Fibroblast of pulmonary artery (primary cell): ENCODE results near the gene GEMIN8.

Experiments
- DNase-seq: peaks from one replicate; pipeline ENCODE4 v3.0.0-alpha.2; 2010; ENCODE audit warnings: low read depth
- H3K4me3 ChIP-seq: replicated peaks from 2 replicates; pipeline ENCODE4 v1.5.1; 2011; ENCODE audit warnings: low read depth, mild to moderate bottlenecking, control low read depth, low read length, moderate library complexity
- CTCF ChIP-seq: IDR thresholded peaks from 2 replicates; pipeline ENCODE4 v1.5.1; 2011; ENCODE audit warnings: mild to moderate bottlenecking, control low read depth, low read length, inconsistent platforms; ENCODE audit errors: missing control alignments

GEMIN8 gene

GRCh38 chrX:14006540-14006939 is 23.2 kb downstream of the GEMIN8 start:
- no peak overlapping the region for H3K4me3 ChIP-seq
- DNase-seq = no peak
- TF ChIP-seq CTCF = no peak

- DNase-seq = no peak
- TF ChIP-seq CTCF = no peak
- H3K4me3 ChIP-seq = no peak overlapping the region
Measured at GRCh38 chrX:14003876-14004425, 25.7 kb downstream of the GEMIN8 start.

DNA sequence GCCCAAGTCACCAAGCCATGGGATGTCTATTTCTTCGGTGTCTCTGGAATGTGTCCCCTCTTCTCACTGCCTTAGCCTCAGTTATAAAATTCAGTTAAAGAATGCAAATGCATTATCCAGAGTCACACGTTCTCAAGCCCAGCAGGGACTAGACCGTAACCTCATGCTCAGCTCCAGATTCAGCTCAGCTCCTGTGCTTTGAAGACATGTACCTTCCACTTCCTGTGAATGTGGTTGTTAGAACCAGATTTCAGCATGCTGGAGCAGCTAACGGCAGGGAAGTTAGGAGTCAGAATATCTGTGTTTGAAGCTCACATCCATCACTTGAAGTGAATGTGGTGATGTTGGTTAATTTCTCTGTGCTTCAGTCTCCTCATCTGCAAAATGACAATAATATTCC is 26.7 kb downstream of the GEMIN8 start:
- H3K4me3 ChIP-seq = no peak overlapping the region
- TF ChIP-seq CTCF = no peak
- no peak for DNase-seq

DNA sequence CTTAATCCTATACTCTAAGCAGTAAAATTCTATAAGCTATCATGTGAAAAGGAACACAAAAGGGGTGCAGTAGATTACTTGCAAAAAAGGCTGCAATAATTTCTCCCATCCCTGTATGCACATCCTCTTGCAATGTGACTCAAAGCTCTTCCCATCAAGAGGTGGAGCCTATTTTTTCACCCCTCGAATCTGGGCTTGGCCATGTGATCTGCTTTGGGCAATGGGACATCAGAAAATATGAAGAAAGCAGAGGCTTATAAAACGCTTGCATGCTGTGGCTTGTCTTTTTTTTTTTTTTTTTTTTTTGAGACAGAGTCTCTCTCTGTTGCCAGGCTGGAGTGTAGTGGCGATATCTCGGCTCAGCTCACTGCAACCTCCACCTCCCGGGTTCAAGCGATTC is 33.0 kb downstream of the GEMIN8 start:
- no peak for TF ChIP-seq CTCF
- DNase-seq = no peak
- H3K4me3 ChIP-seq = no peak overlapping the region

GRCh38 chrX:13994536-13995080 is 35.1 kb downstream of the GEMIN8 start:
- DNase-seq = no peak
- H3K4me3 ChIP-seq = no peak overlapping the region
- no peak for TF ChIP-seq CTCF

GRCh38 chrX:13994104-13994503 is 35.6 kb downstream of the GEMIN8 start:
- no peak for TF ChIP-seq CTCF
- no peak overlapping the region for H3K4me3 ChIP-seq
- DNase-seq = peak; percentile 1

DNA sequence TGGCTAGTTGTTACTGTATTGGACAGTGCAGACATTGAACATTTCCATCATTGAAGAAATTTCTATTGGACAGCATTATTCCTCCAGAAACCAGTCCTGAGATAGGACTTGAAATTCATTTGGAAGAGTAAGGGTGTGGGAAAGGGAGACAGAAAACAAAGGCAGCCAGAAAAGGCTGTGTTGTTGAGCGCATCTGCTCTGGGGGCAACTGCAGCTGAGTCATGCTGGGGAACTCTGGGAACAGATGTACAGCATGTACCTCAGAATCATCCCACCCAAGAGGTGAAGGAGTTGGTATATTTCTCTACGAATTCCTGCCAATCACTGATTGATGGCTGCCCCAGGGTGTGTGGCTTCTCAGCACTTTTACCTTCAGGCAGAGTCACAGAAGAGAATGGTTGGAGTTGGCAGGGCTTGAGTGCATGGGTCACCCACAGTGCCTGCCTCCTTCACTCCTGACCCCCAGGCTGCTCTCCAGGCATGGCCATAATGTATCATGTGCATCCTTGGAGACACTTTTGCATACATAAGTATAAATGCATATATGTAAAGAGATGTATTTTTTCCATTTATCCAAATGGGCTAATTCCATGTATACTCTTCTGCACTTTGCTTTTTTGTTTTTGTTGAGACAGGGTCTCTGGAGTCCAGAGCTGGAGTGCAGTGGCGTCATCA is 39.4 kb downstream of the GEMIN8 start:
- no peak for TF ChIP-seq CTCF
- no peak for DNase-seq
- no peak overlapping the region for H3K4me3 ChIP-seq
